ENCODE data around the gene MAPK14.
"Not testable (repeated sequence)": the region's sequence is repeated elsewhere in the genome, so short reads cannot be mapped to it uniquely, and the experiment has no call there.

Gene MAPK14

DNA sequence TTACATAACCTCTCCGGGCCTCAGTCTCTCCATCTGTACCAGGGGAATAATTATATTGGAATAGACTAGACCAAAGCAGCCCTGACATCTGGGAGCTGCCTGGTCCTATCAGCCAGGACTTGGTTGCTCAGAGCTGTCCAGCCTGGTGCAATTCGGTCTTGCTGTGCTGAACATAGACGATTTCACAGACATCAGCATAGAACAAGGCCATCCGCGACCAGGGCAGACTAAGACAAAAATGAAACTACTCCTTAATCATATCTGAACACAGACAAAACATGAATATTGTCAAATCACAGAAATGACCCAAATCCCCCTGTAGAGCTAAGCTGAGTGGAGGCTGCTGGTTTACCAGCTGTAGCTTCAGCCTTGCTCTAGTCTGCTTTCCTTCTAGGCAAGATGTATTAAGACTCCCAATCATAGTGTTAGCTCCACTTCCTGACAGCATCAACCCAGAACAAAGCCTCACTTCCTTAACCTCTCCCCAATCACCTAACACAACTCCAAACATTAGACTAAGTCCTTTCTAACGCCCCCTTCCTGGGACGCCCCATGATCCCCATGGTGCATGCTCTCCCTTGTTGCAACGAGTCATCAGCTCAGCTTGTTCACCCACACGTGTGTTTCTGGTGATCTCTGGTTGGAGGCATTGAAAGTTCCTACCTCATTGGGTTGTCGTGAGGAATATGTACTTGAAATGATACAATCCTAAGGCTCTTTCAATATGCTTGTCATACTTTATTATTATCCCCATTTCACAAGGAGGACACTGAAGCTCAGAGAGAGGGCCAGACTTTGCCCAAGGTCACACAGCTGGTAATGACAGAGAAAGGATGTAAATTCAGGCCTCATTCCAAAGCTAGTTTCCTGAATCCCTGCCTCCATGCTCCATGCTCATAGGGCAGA lies 99.2 kb downstream of the MAPK14 start:
- DNase-seq (ENCODE audit: insufficient read length, low spot score) = no peak
- FAIRE-seq = no peak

DNA sequence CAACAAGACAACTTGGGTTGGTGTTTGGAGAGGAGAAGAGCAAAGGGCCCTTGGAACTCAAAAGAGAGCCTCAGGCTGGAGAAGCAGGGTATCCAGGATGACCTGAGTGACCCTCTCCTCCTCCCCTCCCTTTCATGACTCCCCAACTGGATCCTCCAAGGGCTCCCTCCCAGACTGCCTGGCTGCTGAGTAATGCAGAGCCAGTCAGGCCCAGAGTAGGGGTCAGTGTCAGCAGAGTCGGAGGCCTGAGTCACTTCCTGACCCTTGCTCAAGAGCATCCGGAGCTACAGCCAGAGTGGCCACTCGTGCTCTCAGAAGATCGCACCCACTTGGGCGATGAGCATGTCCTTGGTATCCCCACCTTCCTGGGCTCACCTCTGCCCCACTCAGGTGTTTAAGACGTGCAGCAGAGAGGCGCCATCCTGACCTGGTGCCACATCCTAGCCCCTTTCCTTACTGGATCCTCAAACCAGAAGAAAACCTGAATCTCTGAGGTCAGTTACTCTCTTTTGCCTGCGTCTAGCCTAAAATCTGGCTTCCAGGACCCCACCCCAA lies 99.9 kb downstream of the MAPK14 start:
- TF ChIP-seq, protein P1, sequence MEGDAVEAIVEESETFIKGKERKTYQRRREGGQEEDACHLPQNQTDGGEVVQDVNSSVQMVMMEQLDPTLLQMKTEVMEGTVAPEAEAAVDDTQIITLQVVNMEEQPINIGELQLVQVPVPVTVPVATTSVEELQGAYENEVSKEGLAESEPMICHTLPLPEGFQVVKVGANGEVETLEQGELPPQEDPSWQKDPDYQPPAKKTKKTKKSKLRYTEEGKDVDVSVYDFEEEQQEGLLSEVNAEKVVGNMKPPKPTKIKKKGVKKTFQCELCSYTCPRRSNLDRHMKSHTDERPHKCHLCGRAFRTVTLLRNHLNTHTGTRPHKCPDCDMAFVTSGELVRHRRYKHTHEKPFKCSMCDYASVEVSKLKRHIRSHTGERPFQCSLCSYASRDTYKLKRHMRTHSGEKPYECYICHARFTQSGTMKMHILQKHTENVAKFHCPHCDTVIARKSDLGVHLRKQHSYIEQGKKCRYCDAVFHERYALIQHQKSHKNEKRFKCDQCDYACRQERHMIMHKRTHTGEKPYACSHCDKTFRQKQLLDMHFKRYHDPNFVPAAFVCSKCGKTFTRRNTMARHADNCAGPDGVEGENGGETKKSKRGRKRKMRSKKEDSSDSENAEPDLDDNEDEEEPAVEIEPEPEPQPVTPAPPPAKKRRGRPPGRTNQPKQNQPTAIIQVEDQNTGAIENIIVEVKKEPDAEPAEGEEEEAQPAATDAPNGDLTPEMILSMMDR (IDR thresholded peaks at IDR 0.05; ENCODE audit: insufficient read depth, missing control alignments) = no peak
- no peak for DNase-seq (ENCODE audit: insufficient read length, low spot score)
- no peak for FAIRE-seq

More for the DNA sequence above, 99.2 kb downstream of the MAPK14 start:
- TF ChIP-seq, protein P1 (IDR thresholded peaks at IDR 0.05; ENCODE audit: insufficient read depth, missing control alignments) = no peak

DNA sequence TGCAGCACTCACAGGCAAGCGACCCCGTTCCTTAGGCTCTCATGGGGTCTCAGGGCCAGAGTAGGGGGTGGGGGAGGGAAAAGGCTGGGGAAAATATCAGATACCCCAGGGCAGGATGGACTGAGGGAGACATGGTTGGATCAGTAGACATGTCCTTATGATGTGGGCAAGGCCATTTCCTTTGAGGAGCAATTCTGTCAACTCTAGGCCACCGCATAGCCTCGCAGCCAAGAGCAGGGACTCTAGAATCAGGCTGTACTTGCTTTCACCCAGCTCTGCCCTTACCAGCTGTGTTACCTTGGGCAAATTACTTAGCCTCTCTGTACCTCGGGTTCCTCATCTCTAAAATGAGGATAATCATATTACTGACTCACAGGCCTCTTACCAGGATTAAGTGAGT lies 100.5 kb downstream of the MAPK14 start:
- TF ChIP-seq, protein P1 (IDR thresholded peaks at IDR 0.05; ENCODE audit: insufficient read depth, missing control alignments) = no peak
- DNase-seq (ENCODE audit: insufficient read length, low spot score) = no peak
- no peak for FAIRE-seq

DNA sequence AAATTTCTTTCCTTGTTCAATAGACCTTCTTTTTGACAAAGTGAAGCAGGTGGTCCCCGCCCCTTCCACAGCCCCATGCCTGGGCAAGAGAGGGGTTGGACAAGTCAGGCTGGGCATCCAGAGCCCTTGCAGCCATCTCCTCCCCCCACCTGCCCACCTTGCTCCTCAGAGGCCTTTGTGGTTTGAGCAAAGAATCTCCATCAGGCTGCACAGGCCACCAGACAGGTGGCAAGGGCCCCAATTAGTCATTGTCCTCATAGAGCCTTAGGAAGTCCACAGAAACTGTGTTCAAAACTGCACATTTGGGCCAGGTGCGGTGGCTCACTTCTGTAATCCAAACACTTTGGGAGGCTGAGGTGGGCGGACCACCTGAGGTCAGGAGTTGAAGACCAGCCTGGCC lies 101.2 kb downstream of the MAPK14 start:
- FAIRE-seq (no peak), DNase-seq (ENCODE audit: insufficient read length, low spot score) (no peak)
- TF ChIP-seq, protein P1 (IDR thresholded peaks at IDR 0.05; ENCODE audit: insufficient read depth, missing control alignments) = no peak

DNA sequence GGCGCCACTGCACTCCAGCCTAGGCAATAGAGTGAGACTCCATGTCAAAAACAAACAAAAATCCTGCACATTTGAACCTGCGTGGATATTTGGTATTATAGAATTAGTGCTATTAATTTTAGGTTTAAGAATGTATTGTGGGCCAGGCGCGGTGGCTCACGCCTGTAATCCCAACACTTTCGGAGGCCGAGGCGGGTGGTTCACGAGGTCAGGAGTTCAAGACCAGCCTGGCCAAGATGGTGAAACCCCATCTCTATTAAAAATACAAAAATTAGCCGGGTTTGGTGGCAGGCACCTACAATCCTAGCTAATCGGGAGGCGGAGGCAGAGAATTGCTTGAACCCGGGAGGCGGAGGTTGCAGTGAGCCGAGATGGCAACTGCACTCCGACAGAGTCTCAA lies 101.7 kb downstream of the MAPK14 start:
- not testable (repeated sequence) for DNase-seq (ENCODE audit: insufficient read length, low spot score); FAIRE-seq

DNA sequence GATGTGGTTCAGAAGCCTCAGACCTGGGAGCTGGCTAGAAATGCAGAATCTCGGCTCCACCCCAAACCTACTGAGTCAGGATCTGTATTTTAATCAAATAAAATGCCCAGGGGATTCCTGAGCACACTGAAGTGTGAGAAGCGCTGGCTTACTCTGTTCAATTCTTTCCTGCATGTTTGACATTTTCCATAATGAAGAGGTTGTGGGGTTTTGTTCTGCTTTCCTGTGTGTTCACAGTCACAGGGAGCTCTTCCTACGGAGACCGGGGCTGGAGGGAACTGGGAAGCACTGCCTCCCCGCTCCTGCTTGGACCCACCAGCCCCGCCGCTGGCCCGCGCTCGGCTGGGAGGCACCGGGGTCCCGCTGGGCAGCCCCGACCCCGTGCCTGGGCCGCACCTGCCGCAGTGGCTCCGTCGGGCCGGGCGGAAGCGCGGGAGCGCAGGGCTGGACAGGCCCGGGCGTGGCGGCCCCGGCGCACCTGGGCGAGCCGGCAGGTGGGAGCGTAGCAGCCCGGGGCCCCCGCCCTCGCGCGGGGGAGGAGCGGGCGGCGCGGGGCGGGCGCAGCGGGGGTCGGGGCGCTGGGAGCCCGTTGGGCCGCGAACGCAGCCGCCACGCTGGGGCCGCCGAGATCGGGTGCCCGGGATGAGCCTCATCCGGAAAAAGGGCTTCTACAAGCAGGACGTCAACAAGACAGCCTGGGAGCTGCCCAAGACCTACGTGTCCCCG lies 102.5 kb downstream of the MAPK14 start, which contains the start of gene MAPK13:
TSS of gene MAPK13 (plus strand) at position 573 of the 726 bp plus-strand sequence. CDS start at position 643, 70 bp downstream.
- FAIRE-seq (no peak), DNase-seq (ENCODE audit: insufficient read length, low spot score) (no peak)
- TF ChIP-seq, protein P1 (IDR thresholded peaks at IDR 0.05; ENCODE audit: insufficient read depth, missing control alignments) = no peak

DNA sequence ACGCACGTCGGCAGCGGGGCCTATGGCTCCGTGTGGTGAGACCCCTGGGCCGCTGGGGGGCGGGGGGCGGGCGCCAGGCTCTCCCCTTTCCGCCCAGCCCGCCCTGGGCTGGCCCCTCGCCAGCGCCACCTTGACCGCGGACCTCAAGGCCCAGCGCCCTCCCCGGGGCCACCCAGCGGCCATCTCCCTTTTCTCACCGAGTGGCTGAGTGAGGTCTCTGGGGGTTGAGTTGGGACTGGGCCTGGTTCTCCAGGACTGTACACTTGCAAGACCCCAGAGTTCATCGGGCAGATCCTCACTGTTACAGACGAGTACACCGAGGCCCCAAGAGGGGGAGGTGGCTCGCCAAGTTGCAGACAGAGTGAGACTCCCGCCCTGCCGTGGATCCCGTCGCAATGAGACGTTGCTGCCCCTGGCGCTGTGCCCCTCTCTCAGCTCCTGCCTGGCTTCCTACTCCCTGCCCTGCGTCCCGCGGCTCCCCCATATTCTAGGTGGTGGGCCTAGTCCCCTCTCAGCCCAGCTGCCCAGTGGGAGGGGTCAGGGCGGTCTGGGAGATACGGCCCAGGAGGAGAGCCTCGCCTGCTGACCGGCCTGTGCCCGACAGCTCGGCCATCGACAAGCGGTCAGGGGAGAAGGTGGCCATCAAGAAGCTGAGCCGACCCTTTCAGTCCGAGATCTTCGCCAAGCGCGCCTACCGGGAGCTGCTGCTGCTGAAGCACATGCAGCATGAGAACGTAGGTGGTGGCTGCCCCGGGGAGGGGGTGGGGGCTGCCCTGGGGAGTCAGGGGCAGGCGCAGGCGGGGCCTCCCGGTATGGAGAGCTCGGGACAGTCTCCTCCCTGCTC lies 103.3 kb downstream of the MAPK14 start:
- FAIRE-seq (no peak), DNase-seq (ENCODE audit: insufficient read length, low spot score) (no peak)
- TF ChIP-seq, protein P1 (IDR thresholded peaks at IDR 0.05; ENCODE audit: insufficient read depth, missing control alignments) = no peak
